ENCODE data around the gene SMG9.

The SMG9 gene

DNA sequence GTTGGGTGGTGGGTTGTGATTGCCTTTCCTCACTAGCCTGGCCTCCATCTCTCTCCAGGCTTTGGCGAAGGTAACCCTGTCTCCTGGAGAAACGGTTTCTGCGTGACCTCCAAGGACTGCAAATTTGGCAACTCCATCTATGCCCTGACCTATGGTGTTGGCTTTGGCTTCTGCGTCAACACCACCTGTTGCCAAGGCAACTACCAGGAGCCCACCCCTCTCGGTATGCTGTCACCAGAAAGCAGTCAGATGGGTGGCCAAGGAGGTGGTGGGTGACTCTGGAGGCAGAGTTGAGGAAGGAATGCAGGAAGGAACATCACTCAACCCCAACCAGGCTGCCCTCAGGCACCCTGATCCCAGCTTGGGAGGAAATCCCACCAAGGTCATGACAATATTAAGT, 57.5 kb downstream of the SMG9 start:
- Histone ChIP-seq H3K79me2 (ENCODE audit: insufficient read depth, low read length) (no peaks in the 10 kb centered on the region), H3K4me2 (ENCODE audit: low read depth, low read length, poor library complexity, severe bottlenecking) (no peak overlapping the region), H3F3A (ENCODE audit: insufficient read depth) (no peaks in the 10 kb centered on the region), H3K4me3 (ENCODE audit: insufficient read depth, low read length, poor library complexity, severe bottlenecking) (no peak overlapping the region), H3K9me2 (replicated peaks; ENCODE audit: insufficient read depth, low read length) (no peaks in the 10 kb centered on the region), H3K27me3 (ENCODE audit: low read length) (no peaks in the 10 kb centered on the region), H4K20me1 (ENCODE audit: low read depth, low read length) (no peaks in the 10 kb centered on the region), H3K36me3 (ENCODE audit: low read length) (no peaks in the 10 kb centered on the region), H2AFZ (ENCODE audit: low read depth, low read length, severe bottlenecking) (no peak overlapping the region), H3K9me3 (ENCODE audit: insufficient read depth, low read length) (no peaks in the 10 kb centered on the region), H3K27ac (ENCODE audit: low read depth, low read length) (no peak overlapping the region), H3K9ac (ENCODE audit: low read length) (no peak overlapping the region)
- TF ChIP-seq EZH2phosphoT487 (conservative IDR thresholded peaks at IDR 0.05; ENCODE audit: low read length): no peak
- TF ChIP-seq, protein P1, sequence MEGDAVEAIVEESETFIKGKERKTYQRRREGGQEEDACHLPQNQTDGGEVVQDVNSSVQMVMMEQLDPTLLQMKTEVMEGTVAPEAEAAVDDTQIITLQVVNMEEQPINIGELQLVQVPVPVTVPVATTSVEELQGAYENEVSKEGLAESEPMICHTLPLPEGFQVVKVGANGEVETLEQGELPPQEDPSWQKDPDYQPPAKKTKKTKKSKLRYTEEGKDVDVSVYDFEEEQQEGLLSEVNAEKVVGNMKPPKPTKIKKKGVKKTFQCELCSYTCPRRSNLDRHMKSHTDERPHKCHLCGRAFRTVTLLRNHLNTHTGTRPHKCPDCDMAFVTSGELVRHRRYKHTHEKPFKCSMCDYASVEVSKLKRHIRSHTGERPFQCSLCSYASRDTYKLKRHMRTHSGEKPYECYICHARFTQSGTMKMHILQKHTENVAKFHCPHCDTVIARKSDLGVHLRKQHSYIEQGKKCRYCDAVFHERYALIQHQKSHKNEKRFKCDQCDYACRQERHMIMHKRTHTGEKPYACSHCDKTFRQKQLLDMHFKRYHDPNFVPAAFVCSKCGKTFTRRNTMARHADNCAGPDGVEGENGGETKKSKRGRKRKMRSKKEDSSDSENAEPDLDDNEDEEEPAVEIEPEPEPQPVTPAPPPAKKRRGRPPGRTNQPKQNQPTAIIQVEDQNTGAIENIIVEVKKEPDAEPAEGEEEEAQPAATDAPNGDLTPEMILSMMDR (IDR thresholded peaks at IDR 0.05; ENCODE audit: insufficient read depth, low read length, poor library complexity, severe bottlenecking): no peak

DNA sequence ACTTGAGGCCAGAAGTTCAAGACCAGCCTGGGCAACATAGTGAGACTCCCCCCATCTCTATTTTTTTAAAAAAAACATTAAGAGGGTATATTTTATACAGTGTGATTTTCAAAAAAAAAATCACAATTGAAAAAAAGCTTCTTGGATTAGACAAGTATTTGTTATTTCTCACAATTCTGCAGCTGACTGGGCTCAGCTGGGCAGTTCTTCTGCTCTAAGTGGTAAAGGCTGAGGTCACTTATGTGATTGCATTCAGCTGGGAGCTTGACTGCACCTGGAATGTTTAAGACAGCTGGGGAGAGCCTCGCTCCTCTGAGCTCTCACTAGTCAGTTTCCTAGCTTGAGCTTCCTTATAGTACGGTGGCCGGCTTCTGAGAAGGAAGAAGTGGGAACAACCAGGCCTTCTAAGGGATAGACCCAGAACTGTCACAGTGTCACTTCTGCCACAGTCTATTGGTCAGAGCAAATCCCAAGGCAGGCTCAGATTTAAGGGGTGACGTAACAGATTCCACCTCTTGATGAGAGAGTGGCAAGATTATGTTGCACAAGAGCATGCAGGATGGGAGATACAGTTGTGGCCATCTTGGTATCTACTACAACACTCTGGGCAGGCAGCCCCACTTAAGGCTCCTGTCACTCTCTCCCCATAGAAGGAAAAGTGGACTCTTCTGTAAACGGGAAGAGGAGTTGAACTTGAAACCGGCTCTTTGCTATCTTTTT, 58.6 kb downstream of the SMG9 start:
- no peaks in the 10 kb centered on the region for H3K9me3 ChIP-seq (ENCODE audit: insufficient read depth, low read length)
- TF ChIP-seq, protein P1 (IDR thresholded peaks at IDR 0.05; ENCODE audit: insufficient read depth, low read length, poor library complexity, severe bottlenecking): no peak
- TF ChIP-seq EZH2phosphoT487 (conservative IDR thresholded peaks at IDR 0.05; ENCODE audit: low read length): no peak
- no peaks in the 10 kb centered on the region for H4K20me1 ChIP-seq (ENCODE audit: low read depth, low read length)
- no peaks in the 10 kb centered on the region for H3F3A ChIP-seq (ENCODE audit: insufficient read depth)
- H3K9ac ChIP-seq (ENCODE audit: low read length): no peak overlapping the region
- no peaks in the 10 kb centered on the region for H3K9me2 ChIP-seq (replicated peaks; ENCODE audit: insufficient read depth, low read length)
- H3K27me3 ChIP-seq (ENCODE audit: low read length): no peaks in the 10 kb centered on the region
- H2AFZ ChIP-seq (ENCODE audit: low read depth, low read length, severe bottlenecking): no peak overlapping the region
- H3K4me2 ChIP-seq (ENCODE audit: low read depth, low read length, poor library complexity, severe bottlenecking): no peak overlapping the region
- H3K27ac ChIP-seq (ENCODE audit: low read depth, low read length): no peak overlapping the region
- no peaks in the 10 kb centered on the region for H3K79me2 ChIP-seq (ENCODE audit: insufficient read depth, low read length)
- no peak overlapping the region for H3K4me3 ChIP-seq (ENCODE audit: insufficient read depth, low read length, poor library complexity, severe bottlenecking)
- H3K36me3 ChIP-seq (ENCODE audit: low read length): no peaks in the 10 kb centered on the region

DNA sequence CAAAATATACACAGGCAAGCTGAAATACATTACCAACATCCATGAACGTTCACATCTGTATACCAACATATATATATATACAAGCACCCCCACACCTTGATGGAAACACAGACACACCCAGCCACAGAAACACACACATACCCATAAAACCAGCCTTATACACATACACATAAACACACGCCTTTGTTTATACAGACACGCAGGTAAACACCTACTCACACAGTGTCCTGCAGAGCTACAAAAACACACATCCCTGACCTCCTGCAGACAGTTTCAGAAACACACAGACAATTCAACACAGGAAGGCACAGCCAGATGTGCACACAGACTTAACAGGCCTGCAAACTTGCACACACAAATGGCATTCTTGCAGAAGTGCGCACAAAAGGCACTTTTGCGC, 60.2 kb downstream of the SMG9 start:
- Histone ChIP-seq H3K9me3 (ENCODE audit: insufficient read depth, low read length) (no peaks in the 10 kb centered on the region), H3K9me2 (replicated peaks; ENCODE audit: insufficient read depth, low read length) (no peaks in the 10 kb centered on the region), H3K4me2 (ENCODE audit: low read depth, low read length, poor library complexity, severe bottlenecking) (no peak overlapping the region), H4K20me1 (ENCODE audit: low read depth, low read length) (no peaks in the 10 kb centered on the region), H3F3A (ENCODE audit: insufficient read depth) (no peaks in the 10 kb centered on the region), H3K4me3 (ENCODE audit: insufficient read depth, low read length, poor library complexity, severe bottlenecking) (no peak overlapping the region), H3K27me3 (ENCODE audit: low read length) (no peaks in the 10 kb centered on the region), H2AFZ (ENCODE audit: low read depth, low read length, severe bottlenecking) (no peak overlapping the region), H3K79me2 (ENCODE audit: insufficient read depth, low read length) (no peaks in the 10 kb centered on the region), H3K27ac (ENCODE audit: low read depth, low read length) (no peak overlapping the region), H3K36me3 (ENCODE audit: low read length) (no peaks in the 10 kb centered on the region), H3K9ac (ENCODE audit: low read length) (no peak overlapping the region)
- TF ChIP-seq EZH2phosphoT487 (conservative IDR thresholded peaks at IDR 0.05; ENCODE audit: low read length): no peak
- TF ChIP-seq, protein P1 (IDR thresholded peaks at IDR 0.05; ENCODE audit: insufficient read depth, low read length, poor library complexity, severe bottlenecking): no peak
